ENCODE data around the gene SPAST.

DNA sequence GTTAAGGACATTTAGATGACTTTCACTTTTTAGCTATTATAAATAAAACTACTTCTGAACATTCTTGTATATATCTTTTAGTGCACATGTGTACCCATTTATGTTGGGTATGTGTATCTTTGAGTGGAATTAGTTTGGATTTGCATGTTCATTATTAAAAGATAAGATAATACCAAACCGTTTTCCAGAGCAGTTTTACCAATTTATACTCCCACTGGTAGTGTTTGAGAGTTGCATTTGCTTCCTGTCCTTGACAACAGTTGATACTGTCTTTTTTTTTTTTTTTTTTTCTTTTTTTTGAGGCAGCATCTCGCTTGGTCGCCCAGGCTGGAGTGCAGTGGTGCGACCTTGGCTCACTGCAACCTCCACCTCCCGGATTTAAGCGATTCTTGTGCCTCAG is 125.7 kb downstream of the SPAST start:
- TF ChIP-seq POLR2A (IDR thresholded peaks at IDR 0.05; ENCODE audit: low read depth, low read length), result no peak
- no peak for TF ChIP-seq POLR2AphosphoS5 (IDR thresholded peaks at IDR 0.05; ENCODE audit: low read depth, low read length)
- no peak for TF ChIP-seq TAF1 (IDR thresholded peaks at IDR 0.05; ENCODE audit: borderline replicate concordance, low read depth, low read length)
